ENCODE data around the gene NR6A1. TPM values are rescaled to one million over a fixed set of nuclear protein-coding genes. Genes with fewer than 3 reads are reported as not detected.
"Not testable (repeated sequence)": the region's sequence is repeated elsewhere in the genome, so short reads cannot be mapped to it uniquely, and the experiment has no call there.

The NR6A1 gene
- total and polyA plus RNA-seq, 9 donors: 0.41 to 0.93 (median 0.62) TPM

- Histone ChIP-seq H3K9me3 (replicated peaks; ENCODE audit: control insufficient read depth, low read depth, low read length) (no peaks in the 10 kb centered on the region), H3K27ac (ENCODE audit: low read length) (peak within 1 kb of the TSS; percentile 87), H3K4me3 (ENCODE audit: low read length) (peak within 1 kb of the TSS; percentile 78), H3K4me1 (ENCODE audit: control insufficient read depth, insufficient read depth, low read length) (peaks cover 60% of the 10 kb centered on the region), H3K27me3 (ENCODE audit: control insufficient read depth, insufficient read depth, low read length) (peaks cover 7% of the 10 kb centered on the region), H3K36me3 (ENCODE audit: control insufficient read depth, insufficient read depth, low read length) (peaks cover 2% of the 10 kb centered on the region)
- DNase-seq: no peak
- WGBS (ENCODE audit: insufficient coverage): under 1% methylated on average over 84 of the region's 87 CpGs
These were observed 6.0 kb upstream of the NR6A1 start, which contains the start of gene OLFML2A for GRCh38 chr9:124776954-124777648. Gene OLFML2A, plus strand, starts transcription at chr9:124777133. Its CDS starts 138 bp downstream, at chr9:124777271.

DNA sequence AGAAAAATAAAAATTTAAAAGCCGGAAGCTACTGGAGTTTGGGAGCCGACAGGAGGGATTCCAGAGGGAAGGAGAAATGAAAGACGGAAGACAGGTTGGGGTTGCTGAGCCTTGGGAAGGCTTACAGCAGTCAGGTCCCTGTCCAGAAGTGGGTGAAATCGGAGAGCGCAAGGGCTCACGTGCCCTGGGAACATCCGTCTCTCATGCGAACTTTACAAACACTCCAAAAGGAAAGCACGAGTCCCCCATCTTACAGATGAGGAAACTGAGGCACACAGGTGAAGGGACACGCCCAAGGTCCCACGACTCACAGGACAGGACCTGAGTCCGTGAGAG, 5.5 kb upstream of the NR6A1 start:
- Histone ChIP-seq H3K27me3 (ENCODE audit: control insufficient read depth, insufficient read depth, low read length) (peaks cover 7% of the 10 kb centered on the region), H3K4me1 (ENCODE audit: control insufficient read depth, insufficient read depth, low read length) (peaks cover 58% of the 10 kb centered on the region), H3K4me3 (ENCODE audit: low read length) (peak overlapping the region; percentile 78), H3K36me3 (ENCODE audit: control insufficient read depth, insufficient read depth, low read length) (peaks cover 2% of the 10 kb centered on the region), H3K9me3 (replicated peaks; ENCODE audit: control insufficient read depth, low read depth, low read length) (no peaks in the 10 kb centered on the region), H3K27ac (ENCODE audit: low read length) (peak overlapping the region; percentile 75)
- DNase-seq: no peak
- 19% methylated on average over 3 of the region's 12 CpGs for WGBS (ENCODE audit: insufficient coverage)

- H3K36me3 ChIP-seq (ENCODE audit: control insufficient read depth, insufficient read depth, low read length): no peaks in the 10 kb centered on the region
- H3K9me3 ChIP-seq (replicated peaks; ENCODE audit: control insufficient read depth, low read depth, low read length): no peaks in the 10 kb centered on the region
- no peak overlapping the region for H3K4me3 ChIP-seq (ENCODE audit: low read length)
- peaks cover 49% of the 10 kb centered on the region for H3K4me1 ChIP-seq (ENCODE audit: control insufficient read depth, insufficient read depth, low read length)
- no peak overlapping the region for H3K27ac ChIP-seq (ENCODE audit: low read length)
- WGBS (ENCODE audit: insufficient coverage): 31% methylated on average over 12 of the region's 15 CpGs
- peaks cover 23% of the 10 kb centered on the region for H3K27me3 ChIP-seq (ENCODE audit: control insufficient read depth, insufficient read depth, low read length)
- peak; percentile 89 for DNase-seq
These were observed 3.2 kb upstream of the NR6A1 start for GRCh38 chr9:124774129-124774978.

GRCh38 chr9:124773473-124774128, 2.5 kb upstream of the NR6A1 start:
- no CpG with 5 or more reads among the region's 1 CpG for WGBS (ENCODE audit: insufficient coverage)
- no peaks in the 10 kb centered on the region for H3K9me3 ChIP-seq (replicated peaks; ENCODE audit: control insufficient read depth, low read depth, low read length)
- H3K36me3 ChIP-seq (ENCODE audit: control insufficient read depth, insufficient read depth, low read length): no peaks in the 10 kb centered on the region
- no peak for DNase-seq
- no peak overlapping the region for H3K4me3 ChIP-seq (ENCODE audit: low read length)
- H3K27ac ChIP-seq (ENCODE audit: low read length): no peak overlapping the region
- peaks cover 28% of the 10 kb centered on the region for H3K27me3 ChIP-seq (ENCODE audit: control insufficient read depth, insufficient read depth, low read length)
- peaks cover 43% of the 10 kb centered on the region for H3K4me1 ChIP-seq (ENCODE audit: control insufficient read depth, insufficient read depth, low read length)

- WGBS (ENCODE audit: insufficient coverage): 83% methylated on average over 14 of the region's 15 CpGs
- not testable (repeated sequence) for H3K27ac ChIP-seq (ENCODE audit: low read length); H3K36me3 ChIP-seq (ENCODE audit: control insufficient read depth, insufficient read depth, low read length); DNase-seq; H3K9me3 ChIP-seq (replicated peaks; ENCODE audit: control insufficient read depth, low read depth, low read length); H3K4me3 ChIP-seq (ENCODE audit: low read length)
- peaks cover 28% of the 10 kb centered on the region for H3K27me3 ChIP-seq (ENCODE audit: control insufficient read depth, insufficient read depth, low read length)
- peaks cover 39% of the 10 kb centered on the region for H3K4me1 ChIP-seq (ENCODE audit: control insufficient read depth, insufficient read depth, low read length)
These were observed 1.8 kb upstream of the NR6A1 start for GRCh38 chr9:124772877-124773276.

GRCh38 chr9:124771867-124772679, 962 bp upstream of the NR6A1 start:
- Histone ChIP-seq H3K27me3 (ENCODE audit: control insufficient read depth, insufficient read depth, low read length) (peaks cover 30% of the 10 kb centered on the region), H3K9me3 (replicated peaks; ENCODE audit: control insufficient read depth, low read depth, low read length) (no peaks in the 10 kb centered on the region), H3K4me3 (ENCODE audit: low read length) (peak overlapping the region; percentile 57), H3K4me1 (ENCODE audit: control insufficient read depth, insufficient read depth, low read length) (peaks cover 34% of the 10 kb centered on the region), H3K36me3 (ENCODE audit: control insufficient read depth, insufficient read depth, low read length) (no peaks in the 10 kb centered on the region), H3K27ac (ENCODE audit: low read length) (peak overlapping the region; percentile 78)
- WGBS (ENCODE audit: insufficient coverage): 22% methylated on average over 37 of the region's 39 CpGs
- DNase-seq: peak; percentile 91

DNA sequence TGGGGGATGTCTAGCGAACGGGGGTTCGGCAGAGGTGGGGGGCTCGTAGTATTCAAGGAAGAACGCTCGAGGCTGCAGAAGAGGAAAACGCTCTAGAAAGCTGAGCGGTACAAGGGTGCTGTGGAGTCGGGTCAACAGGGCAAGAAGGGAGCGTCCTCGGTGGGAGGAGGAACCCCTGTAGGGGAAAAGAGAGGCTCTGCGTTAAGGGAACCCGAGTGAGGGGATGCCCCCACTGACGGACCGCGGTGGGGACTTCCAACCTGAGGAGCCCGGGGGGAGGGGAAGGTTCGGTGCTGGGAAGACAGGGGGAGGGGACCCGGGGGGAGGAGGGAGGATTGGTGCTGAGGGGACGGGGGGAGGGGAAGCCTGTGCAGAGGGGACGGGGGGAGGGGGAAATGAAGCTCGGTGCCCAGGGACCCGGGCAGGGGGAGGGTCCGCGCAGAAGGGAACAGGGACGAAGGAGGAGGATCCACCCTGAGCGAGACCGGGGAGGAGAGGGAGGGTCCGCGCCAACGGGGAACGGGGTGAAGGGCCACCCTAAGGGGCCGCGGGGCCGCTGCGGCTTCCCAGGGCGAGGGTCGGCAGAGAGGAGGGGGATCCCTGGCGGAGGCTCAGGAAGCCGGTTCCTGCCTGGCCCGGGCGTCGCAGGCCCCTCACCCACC, 621 bp downstream of the NR6A1 start:
- H3K4me1 ChIP-seq (ENCODE audit: control insufficient read depth, insufficient read depth, low read length): peaks cover 25% of the 10 kb centered on the region
- peak overlapping the region; percentile 57 for H3K4me3 ChIP-seq (ENCODE audit: low read length)
- DNase-seq: peak; percentile 49
- H3K27me3 ChIP-seq (ENCODE audit: control insufficient read depth, insufficient read depth, low read length): peaks cover 27% of the 10 kb centered on the region
- no peaks in the 10 kb centered on the region for H3K36me3 ChIP-seq (ENCODE audit: control insufficient read depth, insufficient read depth, low read length)
- WGBS (ENCODE audit: insufficient coverage): under 1% methylated on average over 35 of the region's 43 CpGs
- no peaks in the 10 kb centered on the region for H3K9me3 ChIP-seq (replicated peaks; ENCODE audit: control insufficient read depth, low read depth, low read length)
- no peak overlapping the region for H3K27ac ChIP-seq (ENCODE audit: low read length)

- H3K27ac ChIP-seq (ENCODE audit: low read length): no peak overlapping the region
- no peak for DNase-seq
These were observed 1.4 kb downstream of the NR6A1 start for GRCh38 chr9:124769549-124770358.

More at GRCh38 chr9:124769549-124770358, 1.4 kb downstream of the NR6A1 start:
- WGBS (ENCODE audit: insufficient coverage): 5% methylated on average over 47 of the region's 56 CpGs
- Histone ChIP-seq H3K4me3 (ENCODE audit: low read length) (peak overlapping the region; percentile 34), H3K27me3 (ENCODE audit: control insufficient read depth, insufficient read depth, low read length) (peaks cover 29% of the 10 kb centered on the region), H3K9me3 (replicated peaks; ENCODE audit: control insufficient read depth, low read depth, low read length) (no peaks in the 10 kb centered on the region), H3K36me3 (ENCODE audit: control insufficient read depth, insufficient read depth, low read length) (no peaks in the 10 kb centered on the region), H3K4me1 (ENCODE audit: control insufficient read depth, insufficient read depth, low read length) (peaks cover 21% of the 10 kb centered on the region)
